Sciatic nerve (tissue), 2 donors: ENCODE measurements around the gene KRT77. TPM values are rescaled to one million over a fixed set of nuclear protein-coding genes. Genes with fewer than 3 reads are reported as not detected.

Source experiments
- ATAC-seq: fragments of 200-7000 bp; cut with Tn5 transposase; one replicate; pipeline ENCODE4 v1.9.1; 2020; ENCODE audit warnings: mild to moderate bottlenecking, moderate library complexity
- DNase-seq: peaks from one replicate; pipeline ENCODE4 v3.0.0-alpha.2; 2020; ENCODE audit warnings: low spot score
- intact Hi-C: fragments of 100-400 bp; cut with DNase I; formaldehyde crosslinking; loops from one replicate; pipeline ENCODE4 v1.14.2; 2022
- total RNA-seq: library from RNA; stranded (reverse); fragmentation: NEBNext Ultra II Directional; extraction: Animal tissue kit (Norgen Biotek cat#: 25700); gene quantifications from one replicate; pipeline ENCODE4 v1.2.1, GENCODE V29; 2021
- donor health status: DM: no; HTN: no; CAD: no.
- donor health status: DM: no; HTN: no; CAD: no.

The KRT77 gene
- total RNA-seq, 1 donor from 2014 or later: not detected

GRCh38 chr12:52645120-52645761, 58.1 kb downstream of the KRT77 start:
- intact Hi-C loops: no loop called here
- DNase-seq (no peak), ATAC-seq (peak; percentile 13)

GRCh38 chr12:52644078-52644415, 59.3 kb downstream of the KRT77 start:
- intact Hi-C loops: no loop called here
- no peak for DNase-seq
- no peak for ATAC-seq

- intact Hi-C loops: no loop called here
- no peak for DNase-seq
Measured at GRCh38 chr12:52643233-52644077, 59.9 kb downstream of the KRT77 start.

GRCh38 chr12:52641468-52641867, 61.9 kb downstream of the KRT77 start:
- intact Hi-C loops: no loop called here
- ATAC-seq: no peak
- no peak for DNase-seq

More at GRCh38 chr12:52643233-52644077, 59.9 kb downstream of the KRT77 start:
- no peak for ATAC-seq

Other genes with a start within 250 kb of the KRT77 start
- not detected for gene KRT6C, start 229.7 kb downstream of the KRT77 start, total RNA-seq
- gene KRT6A, start 210.3 kb downstream of the KRT77 start, total RNA-seq: not detected
- gene KRT5, start 183.1 kb downstream of the KRT77 start, total RNA-seq: 2.6 TPM
- not detected for gene KRT71, start 150.4 kb downstream of the KRT77 start, total RNA-seq
- not detected for gene KRT74, start 129.7 kb downstream of the KRT77 start, total RNA-seq
- 0.18 TPM for gene KRT72, start 102.1 kb downstream of the KRT77 start, total RNA-seq
- gene KRT73, start 85.0 kb downstream of the KRT77 start, total RNA-seq: not detected
- gene KRT2, start 51.3 kb downstream of the KRT77 start, total RNA-seq: not detected
- gene KRT1, start 23.1 kb downstream of the KRT77 start, total RNA-seq: 1.3 TPM
- not detected for gene KRT76, start 73.8 kb upstream of the KRT77 start, total RNA-seq
- gene KRT3, start 92.6 kb upstream of the KRT77 start, total RNA-seq: not detected
- not detected for gene KRT4, start 110.6 kb upstream of the KRT77 start, total RNA-seq
- not detected for gene KRT79, start 130.8 kb upstream of the KRT77 start, total RNA-seq
- not detected for gene KRT78, start 145.5 kb upstream of the KRT77 start, total RNA-seq
- gene KRT8, start 201.6 kb upstream of the KRT77 start, total RNA-seq: 9.6 TPM
- gene KRT18, start 245.6 kb upstream of the KRT77 start, total RNA-seq: 8.8 TPM